AG04450 (cell line): ENCODE data around the gene NPTX1. TPM values are rescaled to one million over a fixed set of nuclear protein-coding genes. Genes with fewer than 3 reads are reported as not detected.

ENCODE experiments used
- polyA plus RNA-seq: library from polyadenylated mRNA; depleted of rRNA; stranded (reverse); fragments of >200 nt; gene quantifications from 2 replicates; pipeline ENCODE4 v1.2.3, GENCODE V29; 2011; rRNA removed
- small RNA-seq: library from RNA; depleted of rRNA; stranded (forward); fragments of <200 nt; gene quantifications from one replicate; pipeline ENCODE3, GENCODE V24; 2012; ENCODE audit warnings: low read depth; ENCODE audit not compliant: insufficient read length

NPTX1 gene
- polyA plus RNA-seq, 1 experiment: 6.5 TPM

Small RNA genes within 50 kb of the gene (small RNA-seq; reads per million reads assigned to genes)
- gene AC120024.2 (not detected), gene AC120024.3 (not detected), gene MIR4730 (not detected)

Other genes starting within 250 kb of the NPTX1 start
- gene RNF213, start 215.8 kb downstream of the NPTX1 start, polyA plus RNA-seq: 46.8 and 51.5 TPM in 2 replicates
- 18.1 and 24.9 TPM in 2 replicates for gene ENDOV, start 61.4 kb downstream of the NPTX1 start, polyA plus RNA-seq
- gene RPTOR, start 68.2 kb upstream of the NPTX1 start, polyA plus RNA-seq: 6.2 and 8.6 TPM in 2 replicates